Psoas muscle (tissue), 8 donors: Measurements from ENCODE around the gene ELOVL1. TPM values are rescaled to one million over a fixed set of nuclear protein-coding genes. Genes with fewer than 3 reads are reported as not detected.

Experiments used
- ATAC-seq, 4 donors: fragments of 200-7000 bp; cut with Tn5 transposase; one replicate each; pipeline ENCODE4 v1.9.1; 2020; ENCODE audit warnings: moderate library complexity in 3 of 4, mild to moderate bottlenecking in 2 of 4
- DNase-seq, 2 donors: peaks; one replicate each; pipeline ENCODE4 v3.0.0-alpha.2; 2020
- H3K27ac ChIP-seq: fragments of 200-600 bp; one replicate; pipeline ENCODE4 v1.8.0; 2022
- H3K27me3 ChIP-seq, 3 donors: fragments of 200-600 bp in 1 of 3; one replicate each; pipeline versions ENCODE4 v1.6.1 to v1.8.0; 2013 to 2022; ENCODE audit warnings: low read length in 2 of 3, mild to moderate bottlenecking in 2 of 3, moderate library complexity in 1 of 3; ENCODE audit not compliant: insufficient read depth in 3 of 3
- H3K36me3 ChIP-seq, 2 donors: fragments of 200-600 bp in 1 of 2; one replicate each; pipeline versions ENCODE4 v1.6.1 to v1.8.0; 2013 to 2022; ENCODE audit warnings: low read depth in 1 of 2, mild to moderate bottlenecking in 1 of 2, moderate library complexity in 1 of 2; ENCODE audit not compliant: insufficient read depth in 1 of 2
- H3K4me1 ChIP-seq: fragments of 200-600 bp; one replicate; pipeline ENCODE4 v1.8.0; 2022
- H3K4me3 ChIP-seq: fragments of 200-600 bp; one replicate; pipeline ENCODE4 v1.8.0; 2022; ENCODE audit warnings: mild to moderate bottlenecking
- H3K9me3 ChIP-seq: fragments of 200-600 bp; one replicate; pipeline ENCODE4 v1.8.0; 2022
- CTCF ChIP-seq: fragments of 200-600 bp; IDR thresholded peaks from one replicate; pipeline ENCODE4 v1.8.0; 2022; ENCODE audit warnings: antibody characterized with exemption
- WGBS, 3 donors: extraction: QIAGEN DNeasy Blood & Tissue Kit; methylation state at CpG; one replicate each; pipeline versions ENCODE4 v1.1.6 to v1.1.7; 2013; 5-methylcytosine and 5-hydroxymethylcytosine counted together
- intact Hi-C, 2 donors: fragments of 100-400 bp; cut with DNase I; formaldehyde crosslinking; loops; one replicate each; pipeline versions ENCODE4 v1.11.0 to v1.14.2; 2022
- polyA plus RNA-seq, 3 donors: library from polyadenylated mRNA; stranded (reverse); fragments of 200-250 nt; gene quantifications; one replicate each; pipeline ENCODE4 v1.2.3, GENCODE V29; 2013
- total RNA-seq, 4 donors: library from RNA; stranded (reverse); fragmentation: NEBNext Ultra II Directional in 2 of 4; extraction: Animal tissue kit (Norgen Biotek cat#: 25700) in 2 of 4; gene quantifications; one replicate each; pipeline versions ENCODE4 v1.2.1 to v1.2.4, GENCODE V29; 2021 to 2023
- donor health status: healthy with polysubstance abuse.
- donor health status: DM: no; HTN: no; CAD: no; lungs with moderate emphysema.
- donor health status: Bipolar disorder and iron deficiency.
- donor health status: healthy.
- donor health status: DM: yes; HTN: yes; CAD: no.
- donor health status: DM: no; HTN: no; CAD: no.
- donor health status: DM: no; HTN: no; CAD: no.
- donor health status: DM: yes; HTN: yes; CAD: no.

The ELOVL1 gene
- total and polyA plus RNA-seq, 7 donors = 15.9 to 68.1 (median 19.2) TPM

- 61 to 64% (median 63%) methylated on average over 11 of the region's 11 CpGs for WGBS, 3 donors
- H3K36me3 ChIP-seq = peaks cover 6 to 45% of the 10 kb centered on the region in 2 donors
- intact Hi-C loops = loop anchor here in 1 of 2 donors (5.0 kb wide), 1 partner anchor 139 kb away; no protein-coding TSS in a partner anchor
- H3K27ac ChIP-seq = no peak overlapping the region
- ATAC-seq = no peak
- no peak for DNase-seq
- no peak overlapping the region for H3K4me3 ChIP-seq
- peaks cover 14% of the 10 kb centered on the region for H3K4me1 ChIP-seq
- TF ChIP-seq CTCF = no peak
- no peaks in the 10 kb centered on the region for H3K9me3 ChIP-seq
- no peaks in the 10 kb centered on the region for H3K27me3 ChIP-seq
Observed at GRCh38 chr1:43366179-43366578, 1.6 kb downstream of the ELOVL1 start.

GRCh38 chr1:43365678-43366077 is 2.1 kb downstream of the ELOVL1 start:
- no peaks in the 10 kb centered on the region for H3K27me3 ChIP-seq
- DNase-seq (no peak), ATAC-seq (no peak)
- peaks cover 14% of the 10 kb centered on the region for H3K4me1 ChIP-seq
- TF ChIP-seq CTCF = no peak
- no peaks in the 10 kb centered on the region for H3K9me3 ChIP-seq
- H3K27ac ChIP-seq = no peak overlapping the region
- H3K4me3 ChIP-seq = no peak overlapping the region
- 79 to 88% (median 83%) methylated on average over 2 of the region's 2 CpGs for WGBS, 3 donors
- intact Hi-C loops = loop anchor here in 1 of 2 donors (5.0 kb wide), 1 partner anchor 138 kb away; no protein-coding TSS in a partner anchor
- H3K36me3 ChIP-seq = peaks cover 5 to 50% of the 10 kb centered on the region in 2 donors

GRCh38 chr1:43363935-43364525 is 3.8 kb downstream of the ELOVL1 start:
- no peak for DNase-seq
- H3K4me3 ChIP-seq = no peak overlapping the region
- WGBS, 3 donors = 79 to 81% (median 80%) methylated on average over 5 of the region's 5 CpGs
- TF ChIP-seq CTCF = no peak
- ATAC-seq = no peak
- intact Hi-C loops = no loop called here
- H3K9me3 ChIP-seq = no peaks in the 10 kb centered on the region
- H3K27me3 ChIP-seq = no peaks in the 10 kb centered on the region
- no peak overlapping the region for H3K27ac ChIP-seq
- peaks cover 4 to 53% of the 10 kb centered on the region in 2 donors for H3K36me3 ChIP-seq
- peaks cover 18% of the 10 kb centered on the region for H3K4me1 ChIP-seq

GRCh38 chr1:43363283-43363934 is 4.4 kb downstream of the ELOVL1 start:
- Histone ChIP-seq H3K27ac (no peak overlapping the region), H3K4me3 (no peak overlapping the region), H3K4me1 (peaks cover 13% of the 10 kb centered on the region), H3K36me3 (peaks cover 4 to 53% of the 10 kb centered on the region in 2 donors), H3K9me3 (no peaks in the 10 kb centered on the region), H3K27me3 (no peaks in the 10 kb centered on the region)
- intact Hi-C loops = no loop called here
- WGBS, 3 donors = 73 to 83% (median 73%) methylated on average over 9 of the region's 9 CpGs
- ATAC-seq = no peak
- no peak for DNase-seq
- no peak for TF ChIP-seq CTCF
